ENCODE data around the gene TMEM167B.

Gene TMEM167B

GRCh38 chr1:109083501-109083900, 7.1 kb upstream of the TMEM167B start:
- no peak for DNase-seq

GRCh38 chr1:109083923-109084322, 6.6 kb upstream of the TMEM167B start:
- no peak for DNase-seq

GRCh38 chr1:109084563-109085517, 5.7 kb upstream of the TMEM167B start:
- DNase-seq = no peak

- DNase-seq = peak; percentile 52
Measured at GRCh38 chr1:109089242-109090015, 1.1 kb upstream of the TMEM167B start.

- no peak for DNase-seq
Measured at GRCh38 chr1:109091078-109091838, 694 bp downstream of the TMEM167B start.

- DNase-seq = no peak
Measured at GRCh38 chr1:109091839-109092193, 1.3 kb downstream of the TMEM167B start.

- DNase-seq = no peak
Measured at GRCh38 chr1:109094377-109094803, 3.8 kb downstream of the TMEM167B start.

GRCh38 chr1:109094871-109095270, 4.3 kb downstream of the TMEM167B start:
- no peak for DNase-seq

GRCh38 chr1:109095631-109096030, 5.1 kb downstream of the TMEM167B start:
- no peak for DNase-seq

- DNase-seq = no peak
Measured at GRCh38 chr1:109096120-109096519, 5.6 kb downstream of the TMEM167B start.

- DNase-seq = peak; percentile 98
Measured at GRCh38 chr1:109099938-109100773, 9.6 kb downstream of the TMEM167B start.

GRCh38 chr1:109104364-109105151, 14.0 kb downstream of the TMEM167B start:
- no peak for DNase-seq

GRCh38 chr1:109105881-109106280, 15.3 kb downstream of the TMEM167B start:
- DNase-seq = no peak

- DNase-seq = no peak
Measured at GRCh38 chr1:109107785-109108184, 17.2 kb downstream of the TMEM167B start.

GRCh38 chr1:109109906-109110305, 19.3 kb downstream of the TMEM167B start:
- no peak for DNase-seq

GRCh38 chr1:109111386-109112055, 21.0 kb downstream of the TMEM167B start:
- no peak for DNase-seq

GRCh38 chr1:109112056-109112651, 21.6 kb downstream of the TMEM167B start:
- peak; percentile 46 for DNase-seq

- peak; percentile 93 for DNase-seq
Measured at GRCh38 chr1:109112652-109113285, 22.2 kb downstream of the TMEM167B start.

- DNase-seq = peak; percentile 95
Measured at GRCh38 chr1:109113590-109114341, 23.2 kb downstream of the TMEM167B start, which contains the start of gene ELAPOR1. Gene ELAPOR1 (plus strand): TSS chr1:109114115. CDS start chr1:109114184, 69 bp downstream.
